HepG2 (cell line): ENCODE measurements around the gene ABCC9.
"Not testable (repeated sequence)": the region's sequence is repeated elsewhere in the genome, so short reads cannot be mapped to it uniquely, and the experiment has no call there.

Experiments
- CHCHD3 ChIP-seq: sonication (generic); formaldehyde crosslinking; IDR thresholded peaks from 2 replicates; pipeline ENCODE4 v1.8.0; 2022; ENCODE audit warnings: mild to moderate bottlenecking, missing genetic modification reagents, moderate library complexity
- FOXK2 ChIP-seq: fragments of 450-650 bp; IDR thresholded peaks from 2 replicates; pipeline ENCODE4 v1.6.1; 2016
- NR2F2 ChIP-seq: IDR thresholded peaks from 2 replicates; pipeline ENCODE4 v1.6.1; 2012; ENCODE audit warnings: low read depth, inconsistent platforms, borderline replicate concordance
- POLR2G ChIP-seq: fragments of 200-400 bp; formaldehyde crosslinking; IDR thresholded peaks from 2 replicates; pipeline ENCODE4 v1.6.1; 2018; ENCODE audit warnings: mild to moderate bottlenecking, low read depth, low read length, moderate library complexity
- PRPF4 ChIP-seq: fragments of 200-400 bp; formaldehyde crosslinking; IDR thresholded peaks from 2 replicates; pipeline ENCODE4 v1.6.1; 2016; ENCODE audit warnings: low read length, low read depth; ENCODE audit not compliant: poor library complexity, severe bottlenecking
- SIX1 ChIP-seq: sonication (generic); formaldehyde crosslinking; IDR thresholded peaks from 2 replicates; pipeline ENCODE4 v1.4.0; 2020; ENCODE audit warnings: missing genetic modification reagents, borderline replicate concordance
- TCF7 ChIP-seq: sonication (generic); IDR thresholded peaks from 2 replicates; pipeline ENCODE4 v1.6.1; 2016; ENCODE audit warnings: antibody characterized with exemption, low read depth
- TF ChIP-seq, protein P1 (sequence below): sonication (generic); formaldehyde crosslinking; IDR thresholded peaks from 2 replicates; pipeline ENCODE4 v1.4.0; 2020; ENCODE audit warnings: missing genetic modification reagents
- TF ChIP-seq, protein P2 (sequence below): sonication (generic); formaldehyde crosslinking; IDR thresholded peaks from 2 replicates; pipeline ENCODE4 v1.4.0; 2020; ENCODE audit warnings: missing genetic modification reagents
- TF ChIP-seq, protein P3 (sequence below): sonication (generic); formaldehyde crosslinking; IDR thresholded peaks from 2 replicates; pipeline ENCODE4 v1.5.0; 2020; ENCODE audit warnings: mild to moderate bottlenecking, missing genetic modification reagents, moderate library complexity
- TF ChIP-seq, protein P4 (sequence below): sonication (generic); formaldehyde crosslinking; IDR thresholded peaks from 2 replicates; pipeline ENCODE4 v1.4.0; 2020; ENCODE audit warnings: mild to moderate bottlenecking, missing genetic modification reagents

DNA sequence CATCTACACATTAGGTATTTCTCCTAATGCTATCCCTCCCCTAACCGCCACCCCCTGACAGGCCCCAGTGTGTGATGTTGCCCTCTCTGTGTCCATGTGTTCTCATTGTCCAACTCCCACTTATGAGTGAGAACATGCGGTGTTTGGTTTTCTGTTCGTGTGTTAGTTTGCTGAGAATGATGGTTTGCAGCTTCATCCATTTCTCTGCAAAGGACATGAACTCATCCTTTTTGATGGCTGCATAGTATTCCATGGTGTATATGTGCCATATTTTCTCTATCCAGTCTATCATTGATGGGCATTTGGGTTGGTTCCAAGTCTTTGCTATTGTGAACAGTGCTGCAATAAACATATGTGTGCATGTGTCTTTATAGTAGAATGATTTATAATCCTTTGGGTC lies 158.5 kb downstream of the ABCC9 start:
- not testable (repeated sequence) for TF ChIP-seq CHCHD3 (CRISPR knock-in tag); NR2F2; PRPF4; SIX1 (CRISPR knock-in tag); FOXK2; POLR2G; TCF7
- TF ChIP-seq, protein P1, sequence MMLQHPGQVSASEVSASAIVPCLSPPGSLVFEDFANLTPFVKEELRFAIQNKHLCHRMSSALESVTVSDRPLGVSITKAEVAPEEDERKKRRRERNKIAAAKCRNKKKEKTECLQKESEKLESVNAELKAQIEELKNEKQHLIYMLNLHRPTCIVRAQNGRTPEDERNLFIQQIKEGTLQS: not testable (repeated sequence)
- TF ChIP-seq, protein P2, sequence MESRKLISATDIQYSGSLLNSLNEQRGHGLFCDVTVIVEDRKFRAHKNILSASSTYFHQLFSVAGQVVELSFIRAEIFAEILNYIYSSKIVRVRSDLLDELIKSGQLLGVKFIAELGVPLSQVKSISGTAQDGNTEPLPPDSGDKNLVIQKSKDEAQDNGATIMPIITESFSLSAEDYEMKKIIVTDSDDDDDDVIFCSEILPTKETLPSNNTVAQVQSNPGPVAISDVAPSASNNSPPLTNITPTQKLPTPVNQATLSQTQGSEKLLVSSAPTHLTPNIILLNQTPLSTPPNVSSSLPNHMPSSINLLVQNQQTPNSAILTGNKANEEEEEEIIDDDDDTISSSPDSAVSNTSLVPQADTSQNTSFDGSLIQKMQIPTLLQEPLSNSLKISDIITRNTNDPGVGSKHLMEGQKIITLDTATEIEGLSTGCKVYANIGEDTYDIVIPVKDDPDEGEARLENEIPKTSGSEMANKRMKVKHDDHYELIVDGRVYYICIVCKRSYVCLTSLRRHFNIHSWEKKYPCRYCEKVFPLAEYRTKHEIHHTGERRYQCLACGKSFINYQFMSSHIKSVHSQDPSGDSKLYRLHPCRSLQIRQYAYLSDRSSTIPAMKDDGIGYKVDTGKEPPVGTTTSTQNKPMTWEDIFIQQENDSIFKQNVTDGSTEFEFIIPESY: not testable (repeated sequence)
- TF ChIP-seq, protein P3, sequence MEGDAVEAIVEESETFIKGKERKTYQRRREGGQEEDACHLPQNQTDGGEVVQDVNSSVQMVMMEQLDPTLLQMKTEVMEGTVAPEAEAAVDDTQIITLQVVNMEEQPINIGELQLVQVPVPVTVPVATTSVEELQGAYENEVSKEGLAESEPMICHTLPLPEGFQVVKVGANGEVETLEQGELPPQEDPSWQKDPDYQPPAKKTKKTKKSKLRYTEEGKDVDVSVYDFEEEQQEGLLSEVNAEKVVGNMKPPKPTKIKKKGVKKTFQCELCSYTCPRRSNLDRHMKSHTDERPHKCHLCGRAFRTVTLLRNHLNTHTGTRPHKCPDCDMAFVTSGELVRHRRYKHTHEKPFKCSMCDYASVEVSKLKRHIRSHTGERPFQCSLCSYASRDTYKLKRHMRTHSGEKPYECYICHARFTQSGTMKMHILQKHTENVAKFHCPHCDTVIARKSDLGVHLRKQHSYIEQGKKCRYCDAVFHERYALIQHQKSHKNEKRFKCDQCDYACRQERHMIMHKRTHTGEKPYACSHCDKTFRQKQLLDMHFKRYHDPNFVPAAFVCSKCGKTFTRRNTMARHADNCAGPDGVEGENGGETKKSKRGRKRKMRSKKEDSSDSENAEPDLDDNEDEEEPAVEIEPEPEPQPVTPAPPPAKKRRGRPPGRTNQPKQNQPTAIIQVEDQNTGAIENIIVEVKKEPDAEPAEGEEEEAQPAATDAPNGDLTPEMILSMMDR: not testable (repeated sequence)
- TF ChIP-seq, protein P4, sequence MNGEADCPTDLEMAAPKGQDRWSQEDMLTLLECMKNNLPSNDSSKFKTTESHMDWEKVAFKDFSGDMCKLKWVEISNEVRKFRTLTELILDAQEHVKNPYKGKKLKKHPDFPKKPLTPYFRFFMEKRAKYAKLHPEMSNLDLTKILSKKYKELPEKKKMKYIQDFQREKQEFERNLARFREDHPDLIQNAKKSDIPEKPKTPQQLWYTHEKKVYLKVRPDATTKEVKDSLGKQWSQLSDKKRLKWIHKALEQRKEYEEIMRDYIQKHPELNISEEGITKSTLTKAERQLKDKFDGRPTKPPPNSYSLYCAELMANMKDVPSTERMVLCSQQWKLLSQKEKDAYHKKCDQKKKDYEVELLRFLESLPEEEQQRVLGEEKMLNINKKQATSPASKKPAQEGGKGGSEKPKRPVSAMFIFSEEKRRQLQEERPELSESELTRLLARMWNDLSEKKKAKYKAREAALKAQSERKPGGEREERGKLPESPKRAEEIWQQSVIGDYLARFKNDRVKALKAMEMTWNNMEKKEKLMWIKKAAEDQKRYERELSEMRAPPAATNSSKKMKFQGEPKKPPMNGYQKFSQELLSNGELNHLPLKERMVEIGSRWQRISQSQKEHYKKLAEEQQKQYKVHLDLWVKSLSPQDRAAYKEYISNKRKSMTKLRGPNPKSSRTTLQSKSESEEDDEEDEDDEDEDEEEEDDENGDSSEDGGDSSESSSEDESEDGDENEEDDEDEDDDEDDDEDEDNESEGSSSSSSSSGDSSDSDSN: not testable (repeated sequence)
